Measurements from ENCODE around the gene PTPRJ. TPM values are rescaled to one million over a fixed set of nuclear protein-coding genes. Genes with fewer than 3 reads are reported as not detected.

The PTPRJ gene
- total and polyA plus RNA-seq, 2 of the 13 experiments (the other 11 are each of a cell fraction or from before 2014, with no cell fraction given) = 1.0 to 1.2 TPM

GRCh38 chr11:47995360-47995769, 15.0 kb downstream of the PTPRJ start (continued):
- TF ChIP-seq SPEN (CRISPR knock-in tag; IDR thresholded peaks at IDR 0.05; ENCODE audit: low read depth) (no peak), GATAD2A (CRISPR knock-in tag; IDR thresholded peaks at IDR 0.05) (peak; percentile 54), NR2F1 (CRISPR knock-in tag; IDR thresholded peaks at IDR 0.05) (peak in 1 of 2 experiments; percentile 58; a peak in 1 of 4 replicates), ZKSCAN8 (CRISPR knock-in tag; IDR thresholded peaks at IDR 0.05; ENCODE audit: borderline replicate concordance) (no peak)

GRCh38 chr11:47997063-47998053, 17.0 kb downstream of the PTPRJ start:
- H3K4me1 ChIP-seq (ENCODE audit: insufficient read depth, low read length) = peaks cover 68% of the 10 kb centered on the region
- H4K20me1 ChIP-seq (ENCODE audit: insufficient read depth, low read length) = no peaks in the 10 kb centered on the region
- no peaks in the 10 kb centered on the region for H3K79me2 ChIP-seq (ENCODE audit: insufficient read depth, low read length)
- in situ Hi-C loops (cut with HindIII; ENCODE audit: extremely low pct_ligation_motif_present, low pct_unique_long_range_greater_than_20kb) = no loop called here
- intact Hi-C loops (cut with micrococcal nuclease; ENCODE audit: unreplicated experiment) = no loop called here
- H3K36me3 ChIP-seq (replicated peaks in 1 of 2; ENCODE audit: control insufficient read depth in 1 of 2, insufficient read depth in 2 of 2, low read length in 2 of 2) = no peaks in the 10 kb centered on the region
- TF ChIP-seq IRX3 (CRISPR knock-in tag; IDR thresholded peaks at IDR 0.05; ENCODE audit: borderline replicate concordance, low read depth) (no peak), ZMYM3 (CRISPR knock-in tag; IDR thresholded peaks at IDR 0.05) (peak; percentile 66; the same call in 1 of the 2 replicates), SP1 (IDR thresholded peaks at IDR 0.05) (no peak), SP1 (CRISPR knock-in tag; IDR thresholded peaks at IDR 0.05) (no peak), GLMP (CRISPR knock-in tag; IDR thresholded peaks at IDR 0.05; ENCODE audit: borderline replicate concordance) (no peak), CEBPB (IDR thresholded peaks at IDR 0.05; ENCODE audit: borderline replicate concordance, low read depth, low read length) (no peak), ZNF230 (CRISPR knock-in tag; IDR thresholded peaks at IDR 0.05) (no peak), ZNF761 (CRISPR knock-in tag; conservative IDR thresholded peaks at IDR 0.05) (no peak), NR2F6 (IDR thresholded peaks at IDR 0.05) (no peak), NR2F6 (CRISPR knock-in tag; IDR thresholded peaks at IDR 0.05) (no peak), ZNF749 (CRISPR knock-in tag; IDR thresholded peaks at IDR 0.05; ENCODE audit: borderline replicate concordance) (no peak), ZNF629 (CRISPR knock-in tag; conservative IDR thresholded peaks at IDR 0.05) (peak; percentile 84), AKAP8 (CRISPR knock-in tag; IDR thresholded peaks at IDR 0.05) (no peak), KDM3A (CRISPR knock-in tag; IDR thresholded peaks at IDR 0.05; ENCODE audit: low read depth) (no peak)
- no peaks in the 10 kb centered on the region for H3K9me3 ChIP-seq (ENCODE audit: low read length)
- POLR2A ChIA-PET = no interaction called here
- no peaks in the 10 kb centered on the region for H3K27me3 ChIP-seq (ENCODE audit: control insufficient read depth in 1 of 2, insufficient read depth in 2 of 2, low read length in 2 of 2)
- no peak for ATAC-seq
- H2AFZ ChIP-seq (ENCODE audit: low read length) = no peak overlapping the region
- no peak for FAIRE-seq
- no peak overlapping the region for H3K27ac ChIP-seq (ENCODE audit: extremely low read length, insufficient read depth, low read length)
- no peak overlapping the region for H3K4me2 ChIP-seq (ENCODE audit: low read depth, low read length)
- H3K9ac ChIP-seq (ENCODE audit: insufficient read depth, low read depth, low read length) = no peak overlapping the region
- CTCF ChIA-PET (ENCODE audit: low intra/inter-chr PET ratio, low total read pairs) = no interaction called here
- no peak for DNase-seq (ENCODE audit: low spot score)
- no peak overlapping the region for H3K4me3 ChIP-seq (replicated peaks in 1 of 3; ENCODE audit: insufficient read depth in 1 of 3, low read depth in 2 of 3, low read length in 3 of 3)
- WGBS (ENCODE audit: low lambda C conversion rate) = 69% methylated on average over 13 of the region's 15 CpGs
- BruUV-seq (replicated peaks) = no TSS peak
